ENCODE results near the gene LBX2.
"Not testable (repeated sequence)": the region's sequence is repeated elsewhere in the genome, so short reads cannot be mapped to it uniquely, and the experiment has no call there.

The LBX2 gene

GRCh38 chr2:74489906-74490305 lies 9.5 kb downstream of the LBX2 start:
- no peak for DNase-seq (ENCODE audit: extremely low read depth, low read depth)
- no peak overlapping the region for H3K4me3 ChIP-seq (replicated peaks; ENCODE audit: low read depth, low read length)
- no peak for TF ChIP-seq CTCF (IDR thresholded peaks at IDR 0.05; ENCODE audit: low read depth, low read length, missing control alignments)

GRCh38 chr2:74488643-74489481 lies 10.5 kb downstream of the LBX2 start:
- TF ChIP-seq CTCF (IDR thresholded peaks at IDR 0.05; ENCODE audit: low read depth, low read length, missing control alignments): no peak
- DNase-seq (ENCODE audit: extremely low read depth, low read depth): no peak
- no peak overlapping the region for H3K4me3 ChIP-seq (replicated peaks; ENCODE audit: low read depth, low read length)

- DNase-seq (ENCODE audit: extremely low read depth, low read depth): no peak
- no peak for TF ChIP-seq CTCF (IDR thresholded peaks at IDR 0.05; ENCODE audit: low read depth, low read length, missing control alignments)
- H3K4me3 ChIP-seq (replicated peaks; ENCODE audit: low read depth, low read length): no peak overlapping the region
These were observed 13.3 kb downstream of the LBX2 start for GRCh38 chr2:74486141-74486540.

GRCh38 chr2:74483675-74484164 lies 15.7 kb downstream of the LBX2 start:
- H3K4me3 ChIP-seq (replicated peaks; ENCODE audit: low read depth, low read length): peak overlapping the region; percentile 82
- DNase-seq (ENCODE audit: extremely low read depth, low read depth): not testable (repeated sequence)

- peak; percentile 92 for TF ChIP-seq CTCF (IDR thresholded peaks at IDR 0.05; ENCODE audit: low read depth, low read length, missing control alignments)
- peak within 1 kb of the TSS; percentile 82 for H3K4me3 ChIP-seq (replicated peaks; ENCODE audit: low read depth, low read length)
- peak; percentile 88 for DNase-seq (ENCODE audit: extremely low read depth, low read depth)
These were observed 16.4 kb downstream of the LBX2 start, which contains the start of the genes CCDC142 and TTC31 for GRCh38 chr2:74482801-74483674. Gene CCDC142, minus strand, starts transcription at chr2:74482998. Its CDS starts 161 bp downstream, at chr2:74482837. Gene TTC31, plus strand, starts transcription at chr2:74483081. Its CDS starts 15 bp downstream, at chr2:74483096.

- TF ChIP-seq CTCF (IDR thresholded peaks at IDR 0.05; ENCODE audit: low read depth, low read length, missing control alignments): no peak
- peak overlapping the region; percentile 82 for H3K4me3 ChIP-seq (replicated peaks; ENCODE audit: low read depth, low read length)
- DNase-seq (ENCODE audit: extremely low read depth, low read depth): no peak
These were observed 17.2 kb downstream of the LBX2 start for GRCh38 chr2:74481961-74482800.
